SK-N-SH (cell line): ENCODE data around the gene PARVA.

ENCODE experiments used
- CHD2 ChIP-seq: fragments of 150-350 bp; IDR thresholded peaks from 2 replicates; pipeline ENCODE4 v1.6.1; 2018; ENCODE audit warnings: low read length; ENCODE audit not compliant: partially characterized antibody
- CTCF ChIP-seq: fragments of 200-600 bp; sonication (generic); IDR thresholded peaks from 2 replicates; pipeline ENCODE4 v1.6.1; 2017; ENCODE audit warnings: antibody characterized with exemption, mild to moderate bottlenecking, moderate library complexity
- EZH2phosphoT487 ChIP-seq: fragments of 200-600 bp; sonication (generic); IDR thresholded peaks from 2 replicates; pipeline ENCODE4 v1.6.1; 2017; ENCODE audit warnings: low read depth, mixed run types, mild to moderate bottlenecking, antibody characterized with exemption, moderate library complexity, borderline replicate concordance
- FOSL2 ChIP-seq: IDR thresholded peaks from 2 replicates; pipeline ENCODE4 v1.4.0; 2012; ENCODE audit warnings: low read depth, mild to moderate bottlenecking, moderate library complexity, borderline replicate concordance
- TAF1 ChIP-seq: IDR thresholded peaks from 2 replicates; pipeline ENCODE4 v1.6.1; 2012; ENCODE audit warnings: low read depth, mild to moderate bottlenecking, low read length, moderate library complexity, borderline replicate concordance
- YY1 ChIP-seq: IDR thresholded peaks from 2 replicates; pipeline ENCODE4 v1.4.0; 2012; ENCODE audit warnings: low read depth, mild to moderate bottlenecking
- TF ChIP-seq, protein P1 (sequence below): fragments of 150-350 bp; IDR thresholded peaks from 2 replicates; pipeline ENCODE4 v1.6.1; 2017; ENCODE audit warnings: antibody characterized with exemption, low read length, low read depth, borderline replicate concordance

- TF ChIP-seq CTCF = no peak
- no peak for TF ChIP-seq CHD2
- peak; percentile 6; the same call in 1 of the 2 replicates for TF ChIP-seq TAF1
- no peak for TF ChIP-seq EZH2phosphoT487
- TF ChIP-seq, protein P1, sequence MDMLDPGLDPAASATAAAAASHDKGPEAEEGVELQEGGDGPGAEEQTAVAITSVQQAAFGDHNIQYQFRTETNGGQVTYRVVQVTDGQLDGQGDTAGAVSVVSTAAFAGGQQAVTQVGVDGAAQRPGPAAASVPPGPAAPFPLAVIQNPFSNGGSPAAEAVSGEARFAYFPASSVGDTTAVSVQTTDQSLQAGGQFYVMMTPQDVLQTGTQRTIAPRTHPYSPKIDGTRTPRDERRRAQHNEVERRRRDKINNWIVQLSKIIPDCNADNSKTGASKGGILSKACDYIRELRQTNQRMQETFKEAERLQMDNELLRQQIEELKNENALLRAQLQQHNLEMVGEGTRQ = no peak
- TF ChIP-seq FOSL2 = no peak
- no peak for TF ChIP-seq YY1
Measured at GRCh38 chr11:12433571-12434324, 56.4 kb downstream of the PARVA start.
